Sigmoid colon (tissue), 3 donors: ENCODE measurements around the gene CACNG4.

Source experiments
- CTCF ChIP-seq, 4 experiments: fragments of 450-650 bp in 3 of 4; fragments of 200-600 bp in 1 of 4; IDR thresholded peaks; one replicate each; pipeline ENCODE4 v1.5.1; 2016 to 2019; ENCODE audit warnings: antibody characterized with exemption in 4 of 4, mild to moderate bottlenecking in 3 of 4, moderate library complexity in 2 of 4
- POLR2A ChIP-seq, 2 donors: fragments of 450-650 bp; IDR thresholded peaks; one replicate each; pipeline ENCODE4 v1.6.1; 2016; ENCODE audit warnings: antibody characterized with exemption in 2 of 2, mild to moderate bottlenecking in 2 of 2, moderate library complexity in 2 of 2

GRCh38 chr17:67055041-67055443 lies 90.5 kb downstream of the CACNG4 start:
- TF ChIP-seq CTCF (IDR thresholded peaks at IDR 0.05) (no peak), POLR2A (IDR thresholded peaks at IDR 0.05) (no peak)
